ENCODE results near the gene YIPF4. TPM values are rescaled to one million over a fixed set of nuclear protein-coding genes. Genes with fewer than 3 reads are reported as not detected.

Gene YIPF4
- total RNA-seq, 4 donors from 2014 or later, result 5.9 to 75.9 (median 26.4) TPM

GRCh38 chr2:32355976-32356680, 78.4 kb downstream of the YIPF4 start:
- peak overlapping the region; percentile 93 to 95 for H3K27ac ChIP-seq
- H3K9me3 ChIP-seq, result no peaks in the 10 kb centered on the region
- peaks cover 4 to 8% of the 10 kb centered on the region in 2 donors for H3K4me1 ChIP-seq
- no peaks in the 10 kb centered on the region for H3K36me3 ChIP-seq
- intact Hi-C loops (cut with DNase I; ENCODE audit: low total_unique reads), result no loop called here
- peak overlapping the region; percentile 77 to 97 for H3K4me3 ChIP-seq
- DNase-seq, result no peak
- no peak for TF ChIP-seq POLR2A (IDR thresholded peaks at IDR 0.05)
- TF ChIP-seq CTCF (IDR thresholded peaks at IDR 0.05), result no peak
- H3K27me3 ChIP-seq, result no peaks in the 10 kb centered on the region

DNA sequence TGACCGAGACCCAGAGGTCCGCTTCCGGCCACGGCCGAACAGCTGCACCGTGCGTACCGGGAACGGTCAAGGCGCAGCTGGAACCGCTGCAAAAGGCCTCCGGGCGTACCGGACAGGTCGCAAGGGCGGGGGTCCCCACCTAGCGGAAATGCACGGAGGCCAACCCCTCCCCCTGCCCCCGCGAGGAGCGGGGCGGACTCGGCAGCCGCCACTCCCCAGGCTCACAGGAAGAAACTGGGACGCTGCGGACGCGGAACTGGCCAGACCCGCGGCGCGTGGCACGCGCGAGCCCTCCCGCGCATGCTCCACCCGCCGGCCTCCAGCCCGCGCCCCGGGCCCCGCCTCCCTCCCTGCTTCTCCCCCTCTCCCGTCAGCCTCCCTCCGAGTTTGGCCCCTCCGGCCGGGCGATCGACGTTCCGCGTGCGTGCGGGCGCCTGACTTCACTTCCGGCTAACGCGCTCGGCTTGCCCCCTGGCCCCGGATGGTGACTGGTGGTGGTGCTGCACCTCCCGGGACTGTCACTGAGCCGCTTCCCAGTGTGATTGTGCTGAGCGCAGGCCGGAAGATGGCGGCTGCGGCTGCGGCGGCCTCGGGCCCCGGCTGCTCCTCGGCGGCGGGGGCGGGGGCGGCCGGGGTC, 79.1 kb downstream of the YIPF4 start, which contains the start of gene BIRC6:
Gene BIRC6, plus strand, starts transcription at position 343 of the 637 bp plus-strand sequence. Its CDS starts 139 bp downstream, at position 482.
- Histone ChIP-seq H3K27me3 (no peaks in the 10 kb centered on the region), H3K9me3 (no peaks in the 10 kb centered on the region), H3K4me1 (peaks cover 4 to 8% of the 10 kb centered on the region in 2 donors), H3K4me3 (peak within 1 kb of the TSS; percentile 77 to 97), H3K36me3 (no peaks in the 10 kb centered on the region), H3K27ac (peak within 1 kb of the TSS; percentile 93 to 95)
- intact Hi-C loops (cut with DNase I; ENCODE audit: low total_unique reads), result no loop called here
- peak; percentile 97 for DNase-seq
- peak; percentile 68 to 88 for TF ChIP-seq POLR2A (IDR thresholded peaks at IDR 0.05)
- TF ChIP-seq CTCF (IDR thresholded peaks at IDR 0.05), result peak in 2 of 4 experiments; percentile 6 to 37

- Histone ChIP-seq H3K4me3 (peak overlapping the region; percentile 77 to 97), H3K9me3 (no peaks in the 10 kb centered on the region), H3K4me1 (peaks cover 4 to 8% of the 10 kb centered on the region in 2 donors), H3K36me3 (no peaks in the 10 kb centered on the region), H3K27ac (peak overlapping the region; percentile 93 to 95), H3K27me3 (no peaks in the 10 kb centered on the region)
- peak; percentile 39 for DNase-seq
- no peak for TF ChIP-seq CTCF (IDR thresholded peaks at IDR 0.05)
- no peak for TF ChIP-seq POLR2A (IDR thresholded peaks at IDR 0.05)
- intact Hi-C loops (cut with DNase I; ENCODE audit: low total_unique reads), result no loop called here
Observed at GRCh38 chr2:32357318-32358110, 79.8 kb downstream of the YIPF4 start.

- intact Hi-C loops (cut with DNase I; ENCODE audit: low total_unique reads), result no loop called here
- TF ChIP-seq POLR2A (IDR thresholded peaks at IDR 0.05) (no peak), CTCF (IDR thresholded peaks at IDR 0.05) (no peak)
- Histone ChIP-seq H3K4me3 (peak overlapping the region; percentile 77 to 97), H3K4me1 (peaks cover 4 to 8% of the 10 kb centered on the region in 2 donors), H3K36me3 (no peaks in the 10 kb centered on the region), H3K27me3 (no peaks in the 10 kb centered on the region), H3K27ac (peak overlapping the region; percentile 93 to 95), H3K9me3 (no peaks in the 10 kb centered on the region)
- peak in 1 of 2 donors; percentile 21 for DNase-seq
Observed at GRCh38 chr2:32358111-32358482, 80.4 kb downstream of the YIPF4 start.

Measured in uterus (tissue), 4 donors.